Endothelial cell (in vitro differentiated cells): ENCODE measurements around the gene TRAPPC8. TPM values are rescaled to one million over a fixed set of nuclear protein-coding genes. Genes with fewer than 3 reads are reported as not detected.

Experiments used
- DNase-seq: peaks from one replicate; pipeline ENCODE4 v3.0.0; 2021; ENCODE audit warnings: low spot score
- H3K27ac Mint-ChIP-seq: one replicate; pipeline ENCODE4 v1.8.0; 2021; ENCODE audit warnings: mixed read lengths, inconsistent platforms; ENCODE audit not compliant: unreplicated experiment
- H3K27me3 Mint-ChIP-seq: one replicate; pipeline ENCODE4 v1.8.0; 2021; ENCODE audit warnings: mild to moderate bottlenecking, moderate library complexity, mixed read lengths, inconsistent platforms; ENCODE audit not compliant: unreplicated experiment
- H3K36me3 Mint-ChIP-seq: one replicate; pipeline ENCODE4 v1.8.0; 2021; ENCODE audit warnings: mild to moderate bottlenecking, low read depth, mixed read lengths, inconsistent platforms; ENCODE audit not compliant: unreplicated experiment
- H3K4me1 Mint-ChIP-seq: one replicate; pipeline ENCODE4 v1.8.0; 2021; ENCODE audit warnings: mild to moderate bottlenecking, mixed read lengths, inconsistent platforms; ENCODE audit not compliant: unreplicated experiment
- H3K4me3 Mint-ChIP-seq: one replicate; pipeline ENCODE4 v1.8.0; 2021; ENCODE audit warnings: mild to moderate bottlenecking, mixed read lengths, inconsistent platforms; ENCODE audit not compliant: unreplicated experiment
- H3K9me3 Mint-ChIP-seq: one replicate; pipeline ENCODE4 v1.8.0; 2021; ENCODE audit warnings: mixed read lengths, inconsistent platforms; ENCODE audit not compliant: unreplicated experiment
- CTCF ChIP-seq: fragments of 200-600 bp; sonication (generic); IDR thresholded peaks from one replicate; pipeline ENCODE4 v1.5.0; 2021; ENCODE audit warnings: antibody characterized with exemption; ENCODE audit not compliant: unreplicated experiment
- long read RNA-seq: library from polyadenylated mRNA; unstranded; transcript quantifications from one replicate; pipeline ENCODE4 v2.0.0, GENCODE V29; 2020; ENCODE audit not compliant: unreplicated experiment
- total RNA-seq: library from RNA; stranded (reverse); fragmentation: NEBNext Ultra II Directional; extraction: Animal tissue kit (Norgen Biotek cat#: 25700); gene quantifications from one replicate; pipeline ENCODE4 v1.2.1, GENCODE V29; 2021; ENCODE audit not compliant: unreplicated experiment

The TRAPPC8 gene, protein sequence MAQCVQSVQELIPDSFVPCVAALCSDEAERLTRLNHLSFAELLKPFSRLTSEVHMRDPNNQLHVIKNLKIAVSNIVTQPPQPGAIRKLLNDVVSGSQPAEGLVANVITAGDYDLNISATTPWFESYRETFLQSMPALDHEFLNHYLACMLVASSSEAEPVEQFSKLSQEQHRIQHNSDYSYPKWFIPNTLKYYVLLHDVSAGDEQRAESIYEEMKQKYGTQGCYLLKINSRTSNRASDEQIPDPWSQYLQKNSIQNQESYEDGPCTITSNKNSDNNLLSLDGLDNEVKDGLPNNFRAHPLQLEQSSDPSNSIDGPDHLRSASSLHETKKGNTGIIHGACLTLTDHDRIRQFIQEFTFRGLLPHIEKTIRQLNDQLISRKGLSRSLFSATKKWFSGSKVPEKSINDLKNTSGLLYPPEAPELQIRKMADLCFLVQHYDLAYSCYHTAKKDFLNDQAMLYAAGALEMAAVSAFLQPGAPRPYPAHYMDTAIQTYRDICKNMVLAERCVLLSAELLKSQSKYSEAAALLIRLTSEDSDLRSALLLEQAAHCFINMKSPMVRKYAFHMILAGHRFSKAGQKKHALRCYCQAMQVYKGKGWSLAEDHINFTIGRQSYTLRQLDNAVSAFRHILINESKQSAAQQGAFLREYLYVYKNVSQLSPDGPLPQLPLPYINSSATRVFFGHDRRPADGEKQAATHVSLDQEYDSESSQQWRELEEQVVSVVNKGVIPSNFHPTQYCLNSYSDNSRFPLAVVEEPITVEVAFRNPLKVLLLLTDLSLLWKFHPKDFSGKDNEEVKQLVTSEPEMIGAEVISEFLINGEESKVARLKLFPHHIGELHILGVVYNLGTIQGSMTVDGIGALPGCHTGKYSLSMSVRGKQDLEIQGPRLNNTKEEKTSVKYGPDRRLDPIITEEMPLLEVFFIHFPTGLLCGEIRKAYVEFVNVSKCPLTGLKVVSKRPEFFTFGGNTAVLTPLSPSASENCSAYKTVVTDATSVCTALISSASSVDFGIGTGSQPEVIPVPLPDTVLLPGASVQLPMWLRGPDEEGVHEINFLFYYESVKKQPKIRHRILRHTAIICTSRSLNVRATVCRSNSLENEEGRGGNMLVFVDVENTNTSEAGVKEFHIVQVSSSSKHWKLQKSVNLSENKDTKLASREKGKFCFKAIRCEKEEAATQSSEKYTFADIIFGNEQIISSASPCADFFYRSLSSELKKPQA (N-terminal part only)
- total RNA-seq = 40.7 TPM
- long read RNA-seq, partial matches to known transcripts = 1 of 1 reads
- long read RNA-seq, other reads (novel, unspliced or antisense) = 0 of 1 reads

- peak within 1 kb of the TSS; percentile 100 for H3K27ac Mint-ChIP-seq
- H3K27me3 Mint-ChIP-seq = peaks cover 5% of the 10 kb centered on the region
- H3K4me1 Mint-ChIP-seq = peaks cover 14% of the 10 kb centered on the region
- H3K36me3 Mint-ChIP-seq = no peaks in the 10 kb centered on the region
- DNase-seq = peak; percentile 94
- no peak for TF ChIP-seq CTCF
- peak within 1 kb of the TSS; percentile 100 for H3K4me3 Mint-ChIP-seq
- no peaks in the 10 kb centered on the region for H3K9me3 Mint-ChIP-seq
Measured at GRCh38 chr18:31942999-31943877, at the start of gene TRAPPC8. TSS of gene TRAPPC8 (minus strand) at chr18:31943128. CDS start at chr18:31942764, 364 bp downstream.

DNA sequence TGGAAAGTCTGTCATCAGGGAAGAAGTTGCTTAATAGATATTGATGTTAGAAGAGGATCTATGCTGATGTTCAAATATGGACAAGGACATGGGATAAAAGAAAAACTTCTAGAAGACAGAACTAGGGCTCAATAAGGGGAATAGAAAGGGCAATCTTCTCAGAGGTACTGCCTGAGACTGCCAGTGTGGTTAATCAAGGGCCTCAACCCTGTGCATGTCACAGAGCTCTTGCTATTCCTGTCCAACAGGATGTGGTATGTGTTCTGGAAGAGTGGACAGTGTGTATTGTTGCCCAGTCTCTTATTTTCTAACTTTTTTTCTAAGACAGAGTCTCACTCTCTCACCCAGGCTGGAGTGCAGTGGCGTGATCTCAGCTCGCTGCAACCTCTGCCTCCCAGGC lies 47.9 kb upstream of the TRAPPC8 start:
- Mint-ChIP-seq H3K27ac (no peak overlapping the region), H3K4me1 (no peaks in the 10 kb centered on the region), H3K4me3 (no peak overlapping the region), H3K9me3 (no peaks in the 10 kb centered on the region), H3K27me3 (peaks cover 3% of the 10 kb centered on the region), H3K36me3 (no peaks in the 10 kb centered on the region)
- no peak for TF ChIP-seq CTCF
- no peak for DNase-seq

DNA sequence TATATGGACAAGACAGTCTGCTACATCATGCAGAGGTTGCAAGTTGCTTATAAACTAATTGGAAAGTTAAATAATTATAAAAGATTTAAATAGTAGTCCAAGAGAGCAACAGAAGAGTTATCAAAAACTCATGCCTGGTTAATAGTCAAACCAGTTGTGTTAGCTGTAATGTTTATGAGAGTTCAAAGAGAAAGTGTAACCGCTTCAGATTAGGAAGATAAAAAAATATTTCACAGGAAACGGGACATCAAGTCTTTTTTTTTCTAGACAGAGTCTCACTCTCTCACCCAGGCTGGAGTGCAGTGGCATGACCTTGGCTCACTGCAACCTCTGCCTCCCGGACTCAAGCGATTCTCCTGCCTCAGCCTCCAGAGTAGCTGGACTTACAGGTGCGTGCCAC lies 41.0 kb upstream of the TRAPPC8 start:
- Mint-ChIP-seq H3K4me3 (no peak overlapping the region), H3K27ac (no peak overlapping the region), H3K4me1 (no peaks in the 10 kb centered on the region), H3K36me3 (peaks cover 1% of the 10 kb centered on the region), H3K27me3 (peaks cover 2% of the 10 kb centered on the region), H3K9me3 (no peaks in the 10 kb centered on the region)
- DNase-seq = no peak
- no peak for TF ChIP-seq CTCF

GRCh38 chr18:31983020-31983419 lies 40.1 kb upstream of the TRAPPC8 start:
- no peak overlapping the region for H3K4me3 Mint-ChIP-seq
- TF ChIP-seq CTCF = no peak
- H3K4me1 Mint-ChIP-seq = no peaks in the 10 kb centered on the region
- peaks cover 2% of the 10 kb centered on the region for H3K27me3 Mint-ChIP-seq
- no peaks in the 10 kb centered on the region for H3K9me3 Mint-ChIP-seq
- no peak for DNase-seq
- H3K27ac Mint-ChIP-seq = no peak overlapping the region
- H3K36me3 Mint-ChIP-seq = peaks cover 7% of the 10 kb centered on the region
